ENCODE measurements around the gene BLTP3B. TPM values are rescaled to one million over a fixed set of nuclear protein-coding genes. Genes with fewer than 3 reads are reported as not detected.

The BLTP3B gene
- total and polyA plus RNA-seq, 2 donors (not counting 1 experiment from before 2014, with no cell fraction given) = 9.1 to 27.4 TPM

DNA sequence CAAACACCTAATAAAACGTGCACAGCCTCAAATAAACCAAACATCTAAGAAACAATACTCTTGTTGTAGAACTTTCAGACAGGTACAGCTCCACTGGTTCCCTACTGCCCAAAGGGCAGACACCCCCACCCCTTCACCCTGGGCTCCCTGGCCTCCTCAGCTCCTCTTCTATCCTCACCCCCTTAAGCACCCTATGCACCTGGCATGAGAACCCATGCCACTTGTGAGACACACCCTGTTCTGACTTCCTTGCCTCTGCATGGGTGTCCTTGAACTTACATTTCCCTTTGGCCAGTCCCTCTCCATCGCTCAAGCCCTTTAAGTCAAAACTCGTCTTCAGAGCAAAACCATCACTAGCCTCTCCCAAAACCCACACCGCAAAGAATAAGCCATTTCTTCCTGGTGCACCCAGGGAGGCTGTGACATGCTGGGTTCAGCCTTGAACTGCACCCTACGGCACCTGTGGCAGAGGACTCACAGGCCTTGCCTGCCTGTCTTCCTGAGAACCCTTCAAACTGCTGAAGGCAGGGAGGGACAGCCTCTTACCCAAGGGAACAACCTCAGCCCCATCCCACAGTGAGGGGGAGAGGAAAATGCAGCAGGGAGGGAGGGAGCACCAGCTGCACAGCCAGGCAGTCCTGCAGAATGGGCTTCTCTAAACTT, 45.3 kb upstream of the BLTP3B start:
- no peak overlapping the region for H3K27ac ChIP-seq (ENCODE audit: low read length in 2 of 2)
- 96% methylated on average over 5 of the region's 5 CpGs for WGBS (ENCODE audit: insufficient coverage)
- peaks cover 16% of the 10 kb centered on the region for H3K79me2 ChIP-seq (ENCODE audit: control insufficient read depth, insufficient read depth, low read length)
- CTCF ChIA-PET = no interaction called here
- H3K27me3 ChIP-seq (replicated peaks in 1 of 4; ENCODE audit: control extremely low read depth in 1 of 4, control insufficient read depth in 3 of 4, insufficient read depth in 4 of 4, low read length in 3 of 4) = no peaks in the 10 kb centered on the region
- ATAC-seq (ENCODE audit: low read depth) (no peak), DNase-seq (no peak)
- no peak overlapping the region for H3K9ac ChIP-seq (ENCODE audit: low read length)
- no peak for TF ChIP-seq EZH2 (IDR thresholded peaks at IDR 0.05; ENCODE audit: borderline replicate concordance, insufficient read depth, low read depth, low read length, poor library complexity, severe bottlenecking)
- TF ChIP-seq, protein P1, sequence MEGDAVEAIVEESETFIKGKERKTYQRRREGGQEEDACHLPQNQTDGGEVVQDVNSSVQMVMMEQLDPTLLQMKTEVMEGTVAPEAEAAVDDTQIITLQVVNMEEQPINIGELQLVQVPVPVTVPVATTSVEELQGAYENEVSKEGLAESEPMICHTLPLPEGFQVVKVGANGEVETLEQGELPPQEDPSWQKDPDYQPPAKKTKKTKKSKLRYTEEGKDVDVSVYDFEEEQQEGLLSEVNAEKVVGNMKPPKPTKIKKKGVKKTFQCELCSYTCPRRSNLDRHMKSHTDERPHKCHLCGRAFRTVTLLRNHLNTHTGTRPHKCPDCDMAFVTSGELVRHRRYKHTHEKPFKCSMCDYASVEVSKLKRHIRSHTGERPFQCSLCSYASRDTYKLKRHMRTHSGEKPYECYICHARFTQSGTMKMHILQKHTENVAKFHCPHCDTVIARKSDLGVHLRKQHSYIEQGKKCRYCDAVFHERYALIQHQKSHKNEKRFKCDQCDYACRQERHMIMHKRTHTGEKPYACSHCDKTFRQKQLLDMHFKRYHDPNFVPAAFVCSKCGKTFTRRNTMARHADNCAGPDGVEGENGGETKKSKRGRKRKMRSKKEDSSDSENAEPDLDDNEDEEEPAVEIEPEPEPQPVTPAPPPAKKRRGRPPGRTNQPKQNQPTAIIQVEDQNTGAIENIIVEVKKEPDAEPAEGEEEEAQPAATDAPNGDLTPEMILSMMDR (IDR thresholded peaks at IDR 0.05) = no peak
- H3K9me3 ChIP-seq (ENCODE audit: control extremely low read depth in 1 of 3, control insufficient read depth in 2 of 3, insufficient read depth in 1 of 3, low read length in 2 of 3) = peaks cover 0 to 7% (median 0%) of the 10 kb centered on the region in 3 donors
- POLR2A ChIA-PET = no interaction called here
- no peak overlapping the region for H3K4me3 ChIP-seq (ENCODE audit: control extremely low read depth in 1 of 5, extremely low read depth in 1 of 5, insufficient read depth in 1 of 5, low read depth in 2 of 5, low read length in 4 of 5)
- Mint-ChIP-seq H3K4me3 (no peak overlapping the region), H3K9me3 (ENCODE audit: insufficient read depth) (no peaks in the 10 kb centered on the region), H3K27ac (no peak overlapping the region), H3K27me3 (no peaks in the 10 kb centered on the region), H3K4me1 (peaks cover 6% of the 10 kb centered on the region)
- no peak overlapping the region for H3K4me2 ChIP-seq (replicated peaks; ENCODE audit: low read depth, low read length, poor library complexity, severe bottlenecking)
- no peaks in the 10 kb centered on the region for H3K4me1 ChIP-seq (ENCODE audit: control insufficient read depth in 2 of 2, insufficient read depth in 2 of 2, low read length in 2 of 2)
- H3K36me3 ChIP-seq (replicated peaks in 1 of 2; ENCODE audit: control extremely low read depth in 1 of 2, control insufficient read depth in 1 of 2, extremely low read depth in 1 of 2, insufficient read depth in 2 of 2, low read length in 1 of 2) = peaks cover 0 to 14% of the 10 kb centered on the region in 2 experiments
- intact Hi-C loops (cut with micrococcal nuclease) = no loop called here
- H2AFZ ChIP-seq (ENCODE audit: insufficient read depth, low read depth, low read length, poor library complexity, severe bottlenecking) = no peak overlapping the region
- no peaks in the 10 kb centered on the region for H4K20me1 ChIP-seq (ENCODE audit: control insufficient read depth, insufficient read depth, low read length, poor library complexity, severe bottlenecking)

DNA sequence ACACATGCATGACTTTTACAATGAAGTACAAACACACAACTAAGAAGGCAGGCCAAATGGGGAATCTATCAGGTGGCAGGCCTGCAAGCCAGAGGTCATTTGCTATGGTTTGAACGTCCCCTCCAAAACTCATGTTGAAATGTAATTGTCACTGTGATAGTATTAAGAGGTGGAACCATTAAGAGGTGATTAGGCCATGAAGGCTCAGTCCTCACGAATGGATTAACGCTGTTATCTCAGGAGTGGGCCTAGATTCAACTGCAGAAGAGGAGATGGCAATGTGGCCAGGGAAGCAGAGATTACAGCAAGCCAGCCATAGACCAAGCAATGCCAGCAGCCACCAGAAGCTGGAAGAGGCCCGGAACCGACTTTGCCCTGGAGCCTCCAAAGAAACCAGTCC, 44.4 kb upstream of the BLTP3B start:
- Mint-ChIP-seq H3K27me3 (no peaks in the 10 kb centered on the region), H3K4me3 (no peak overlapping the region), H3K27ac (no peak overlapping the region), H3K4me1 (peaks cover 8% of the 10 kb centered on the region), H3K9me3 (ENCODE audit: insufficient read depth) (no peaks in the 10 kb centered on the region)
- H3K4me3 ChIP-seq (ENCODE audit: control extremely low read depth in 1 of 5, extremely low read depth in 1 of 5, insufficient read depth in 1 of 5, low read depth in 2 of 5, low read length in 4 of 5) = no peak overlapping the region
- TF ChIP-seq, protein P1 (IDR thresholded peaks at IDR 0.05) = no peak
- no peak for TF ChIP-seq EZH2 (IDR thresholded peaks at IDR 0.05; ENCODE audit: borderline replicate concordance, insufficient read depth, low read depth, low read length, poor library complexity, severe bottlenecking)
- no peaks in the 10 kb centered on the region for H3K4me1 ChIP-seq (ENCODE audit: control insufficient read depth in 2 of 2, insufficient read depth in 2 of 2, low read length in 2 of 2)
- no peak overlapping the region for H3K4me2 ChIP-seq (replicated peaks; ENCODE audit: low read depth, low read length, poor library complexity, severe bottlenecking)
- H3K9ac ChIP-seq (ENCODE audit: low read length) = no peak overlapping the region
- CTCF ChIA-PET = no interaction called here
- no peaks in the 10 kb centered on the region for H4K20me1 ChIP-seq (ENCODE audit: control insufficient read depth, insufficient read depth, low read length, poor library complexity, severe bottlenecking)
- WGBS (ENCODE audit: insufficient coverage) = 97% methylated on average over 5 of the region's 5 CpGs
- peaks cover 0 to 7% (median 0%) of the 10 kb centered on the region in 3 donors for H3K9me3 ChIP-seq (ENCODE audit: control extremely low read depth in 1 of 3, control insufficient read depth in 2 of 3, insufficient read depth in 1 of 3, low read length in 2 of 3)
- DNase-seq (no peak), ATAC-seq (ENCODE audit: low read depth) (no peak)
- H2AFZ ChIP-seq (ENCODE audit: insufficient read depth, low read depth, low read length, poor library complexity, severe bottlenecking) = no peak overlapping the region
- H3K79me2 ChIP-seq (ENCODE audit: control insufficient read depth, insufficient read depth, low read length) = peaks cover 12% of the 10 kb centered on the region
- H3K27me3 ChIP-seq (replicated peaks in 1 of 4; ENCODE audit: control extremely low read depth in 1 of 4, control insufficient read depth in 3 of 4, insufficient read depth in 4 of 4, low read length in 3 of 4) = no peaks in the 10 kb centered on the region
- H3K36me3 ChIP-seq (replicated peaks in 1 of 2; ENCODE audit: control extremely low read depth in 1 of 2, control insufficient read depth in 1 of 2, extremely low read depth in 1 of 2, insufficient read depth in 2 of 2, low read length in 1 of 2) = peaks cover 0 to 14% of the 10 kb centered on the region in 2 experiments
- intact Hi-C loops (cut with micrococcal nuclease) = no loop called here
- no peak overlapping the region for H3K27ac ChIP-seq (ENCODE audit: low read length in 2 of 2)
- POLR2A ChIA-PET = no interaction called here
